IPS-18a (cell line): ENCODE results near the gene FBLN5.
A peak's percentile ranks its signal among the peaks of the same experiment; 100 is the strongest.

Experiments used
- H3K27ac ChIP-seq: one replicate; pipeline ENCODE4 v1.5.1; 2013; ENCODE audit warnings: low read length
- H3K27me3 ChIP-seq: one replicate; pipeline ENCODE4 v1.6.1; 2013; ENCODE audit warnings: mild to moderate bottlenecking, low read length; ENCODE audit not compliant: control insufficient read depth, insufficient read depth
- H3K36me3 ChIP-seq: one replicate; pipeline ENCODE4 v1.6.1; 2013; ENCODE audit warnings: low read depth, low read length; ENCODE audit not compliant: control insufficient read depth
- H3K4me1 ChIP-seq: one replicate; pipeline ENCODE4 v1.6.1; 2013; ENCODE audit warnings: low read depth, low read length; ENCODE audit not compliant: control insufficient read depth
- H3K4me3 ChIP-seq: one replicate; pipeline ENCODE4 v1.5.1; 2013; ENCODE audit warnings: low read length
- H3K9ac ChIP-seq: one replicate; pipeline ENCODE4 v1.6.1; 2013; ENCODE audit warnings: mild to moderate bottlenecking, low read length, moderate library complexity
- H3K9me3 ChIP-seq: one replicate; pipeline ENCODE4 v1.6.1; 2013; ENCODE audit warnings: low read depth, low read length; ENCODE audit not compliant: control insufficient read depth

FBLN5 gene

DNA sequence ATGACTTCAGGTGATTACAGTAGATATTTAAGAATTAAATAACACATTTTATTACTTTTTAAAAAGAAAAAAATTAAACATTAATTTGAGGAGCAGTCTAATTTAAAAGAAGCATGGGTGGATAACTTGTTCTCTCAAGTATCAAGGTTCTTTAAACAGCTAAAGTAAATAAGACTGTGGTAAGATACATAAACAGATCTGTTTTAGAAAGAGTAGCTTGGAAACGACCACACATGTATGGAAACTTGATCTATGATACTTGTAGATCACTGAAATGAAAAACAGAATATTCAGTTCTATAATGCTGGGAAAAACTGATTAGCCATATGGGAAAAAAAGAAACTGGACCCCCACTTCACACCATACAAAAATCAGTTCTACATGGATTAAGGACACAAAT lies 116.2 kb downstream of the FBLN5 start:
- H3K4me3 ChIP-seq, result peak overlapping the region; percentile 44
- H3K27ac ChIP-seq, result no peak overlapping the region
- H3K4me1 ChIP-seq, result peaks cover 38% of the 10 kb centered on the region
- H3K27me3 ChIP-seq, result peaks cover 19% of the 10 kb centered on the region
- peak overlapping the region; percentile 18 for H3K9ac ChIP-seq
- no peaks in the 10 kb centered on the region for H3K9me3 ChIP-seq
- no peaks in the 10 kb centered on the region for H3K36me3 ChIP-seq

DNA sequence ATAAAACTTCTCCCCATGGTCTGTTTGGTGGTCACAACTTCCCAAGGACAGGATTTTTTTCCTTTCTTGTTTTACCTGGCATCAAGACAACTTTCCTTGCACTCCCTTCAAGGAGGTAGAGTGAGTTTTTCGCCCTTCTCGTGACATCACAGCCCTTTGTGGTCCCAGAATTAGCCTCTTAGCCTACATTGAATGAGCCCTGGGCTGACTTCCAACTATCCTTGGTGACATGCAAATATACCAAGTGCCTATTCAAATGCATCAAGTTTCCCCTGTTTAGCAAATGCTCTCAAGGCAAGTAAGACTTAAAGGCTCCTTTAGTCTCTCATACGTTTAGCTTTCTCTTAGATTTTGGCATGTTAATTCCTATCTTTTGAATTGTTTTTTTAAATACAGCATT lies 116.7 kb downstream of the FBLN5 start:
- H3K9me3 ChIP-seq, result no peaks in the 10 kb centered on the region
- no peaks in the 10 kb centered on the region for H3K36me3 ChIP-seq
- peak overlapping the region; percentile 67 for H3K27ac ChIP-seq
- peak overlapping the region; percentile 44 for H3K4me3 ChIP-seq
- peaks cover 18% of the 10 kb centered on the region for H3K27me3 ChIP-seq
- peak overlapping the region; percentile 18 for H3K9ac ChIP-seq
- peaks cover 38% of the 10 kb centered on the region for H3K4me1 ChIP-seq

DNA sequence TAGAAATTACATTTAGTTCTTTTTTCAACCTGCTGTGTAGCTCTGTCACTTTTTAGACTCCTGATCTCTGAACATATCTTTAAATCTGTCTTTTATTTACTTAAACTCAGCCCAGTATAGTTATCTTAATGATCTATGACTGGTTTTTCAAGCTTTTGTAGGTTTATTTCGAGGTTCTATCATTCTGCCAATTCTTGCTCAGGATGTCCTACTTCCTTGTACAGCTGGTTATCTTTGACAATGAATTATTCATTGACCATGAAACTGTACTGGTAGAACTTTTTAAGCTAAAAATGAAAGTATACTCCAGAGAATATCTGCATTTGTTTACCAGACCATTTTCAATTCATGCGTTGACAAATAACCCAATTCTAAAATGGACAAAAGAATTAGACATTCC lies 118.0 kb downstream of the FBLN5 start:
- Histone ChIP-seq H3K4me3 (no peak overlapping the region), H3K9me3 (no peaks in the 10 kb centered on the region), H3K9ac (no peak overlapping the region), H3K36me3 (no peaks in the 10 kb centered on the region), H3K27me3 (peaks cover 5% of the 10 kb centered on the region), H3K27ac (no peak overlapping the region), H3K4me1 (peaks cover 29% of the 10 kb centered on the region)

DNA sequence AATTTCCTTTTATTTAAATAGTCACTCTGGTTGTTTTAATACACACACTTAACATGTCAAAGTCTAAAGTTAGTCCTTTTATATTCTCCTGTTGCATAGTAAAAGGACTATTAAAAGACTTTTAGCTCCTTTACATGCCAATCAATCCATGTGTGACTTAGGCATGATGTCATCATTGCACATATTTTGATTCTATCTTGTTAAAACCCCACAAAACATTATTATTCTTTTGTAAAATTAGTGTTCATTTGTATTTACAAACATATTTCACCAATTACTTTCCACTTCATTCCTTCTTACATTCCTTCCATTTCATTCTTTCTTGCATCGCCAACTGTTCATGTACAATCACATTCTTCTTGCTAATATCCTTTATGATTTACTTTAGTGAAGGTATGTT lies 119.7 kb downstream of the FBLN5 start:
- H3K36me3 ChIP-seq, result no peaks in the 10 kb centered on the region
- H3K9ac ChIP-seq, result no peak overlapping the region
- peaks cover 26% of the 10 kb centered on the region for H3K4me1 ChIP-seq
- H3K4me3 ChIP-seq, result no peak overlapping the region
- no peak overlapping the region for H3K27ac ChIP-seq
- H3K27me3 ChIP-seq, result no peaks in the 10 kb centered on the region
- H3K9me3 ChIP-seq, result no peaks in the 10 kb centered on the region
